H9 (cell line): Measurements from ENCODE around the gene PELO. TPM values are rescaled to one million over a fixed set of nuclear protein-coding genes. Genes with fewer than 3 reads are reported as not detected.

Source experiments
- DNase-seq: peaks from one replicate; pipeline ENCODE4 v3.0.0-alpha.2; 2017
- H2AFZ ChIP-seq: one replicate; pipeline ENCODE4 v1.6.1; 2013; ENCODE audit warnings: mild to moderate bottlenecking, low read length, control low read depth, moderate library complexity
- H2AK5ac ChIP-seq: 2 replicates; pipeline ENCODE4 v1.6.1; 2013; ENCODE audit warnings: low read length, control low read depth, mixed read lengths; ENCODE audit not compliant: insufficient read length
- H2BK120ac ChIP-seq: one replicate; pipeline ENCODE4 v1.6.1; 2013; ENCODE audit warnings: low read depth, mild to moderate bottlenecking, low read length, control low read depth, inconsistent platforms; ENCODE audit not compliant: poor library complexity, severe bottlenecking
- H2BK12ac ChIP-seq: 2 replicates; pipeline ENCODE4 v1.6.1; 2013; ENCODE audit warnings: low read length, control low read depth, mixed read lengths, low read depth; ENCODE audit not compliant: insufficient read length
- H2BK15ac ChIP-seq: 2 replicates; pipeline ENCODE4 v1.6.1; 2013; ENCODE audit warnings: low read depth, low read length, control low read depth
- H2BK20ac ChIP-seq: one replicate; pipeline ENCODE4 v1.6.1; 2013; ENCODE audit warnings: low read depth, mild to moderate bottlenecking, low read length, control low read depth, inconsistent platforms; ENCODE audit not compliant: poor library complexity, severe bottlenecking
- H2BK5ac ChIP-seq: 2 replicates; pipeline ENCODE4 v1.6.1; 2013; ENCODE audit warnings: low read length, control low read depth, mixed read lengths; ENCODE audit not compliant: insufficient read length
- H3K14ac ChIP-seq: 2 replicates; pipeline ENCODE4 v1.6.1; 2013; ENCODE audit warnings: low read length, control low read depth; ENCODE audit not compliant: insufficient read depth
- H3K18ac ChIP-seq: 2 replicates; pipeline ENCODE4 v1.6.1; 2013; ENCODE audit warnings: low read depth, mild to moderate bottlenecking, mixed read lengths, low read length, control low read depth; ENCODE audit not compliant: insufficient read length
- H3K23ac ChIP-seq: 2 replicates; pipeline ENCODE4 v1.6.1; 2013; ENCODE audit warnings: low read length, control low read depth, mixed read lengths, low read depth; ENCODE audit not compliant: insufficient read length
- H3K23me2 ChIP-seq: 2 replicates; pipeline ENCODE4 v1.6.1; 2013; ENCODE audit warnings: low read depth, mild to moderate bottlenecking, mixed read lengths, low read length, control low read depth; ENCODE audit not compliant: insufficient read length, poor library complexity, severe bottlenecking
- H3K27ac ChIP-seq: 2 replicates; pipeline ENCODE4 v1.5.1; 2013; ENCODE audit warnings: low read length, control low read depth, mixed read lengths, low read depth; ENCODE audit not compliant: insufficient read length
- H3K27me3 ChIP-seq: 2 replicates; pipeline ENCODE4 v1.6.1; 2013; ENCODE audit warnings: low read length, control low read depth, inconsistent platforms; ENCODE audit not compliant: insufficient read depth
- H3K4ac ChIP-seq: 2 replicates; pipeline ENCODE4 v1.6.1; 2013; ENCODE audit warnings: low read depth, mild to moderate bottlenecking, control low read depth, inconsistent platforms, low read length, moderate library complexity
- H3K4me1 ChIP-seq: 2 replicates; pipeline ENCODE4 v1.6.1; 2013; ENCODE audit warnings: low read length, control low read depth, inconsistent platforms; ENCODE audit not compliant: insufficient read depth
- H3K4me2 ChIP-seq: 2 replicates; pipeline ENCODE4 v1.6.1; 2013; ENCODE audit warnings: low read length, control low read depth, mixed read lengths; ENCODE audit not compliant: insufficient read length, insufficient read depth
- H3K56ac ChIP-seq: 2 replicates; pipeline ENCODE4 v1.6.1; 2013; ENCODE audit warnings: low read depth, mild to moderate bottlenecking, mixed read lengths, low read length, control low read depth; ENCODE audit not compliant: insufficient read length
- H3K79me1 ChIP-seq: 2 replicates; pipeline ENCODE4 v1.6.1; 2013; ENCODE audit warnings: low read depth, mild to moderate bottlenecking, moderate library complexity, low read length, control low read depth, inconsistent platforms; ENCODE audit not compliant: insufficient read depth, poor library complexity, severe bottlenecking
- H3K79me2 ChIP-seq: 2 replicates; pipeline ENCODE4 v1.6.1; 2013; ENCODE audit warnings: low read length, control low read depth, inconsistent platforms; ENCODE audit not compliant: insufficient read depth
- H3K9ac ChIP-seq: 2 replicates; pipeline ENCODE4 v1.6.1; 2013; ENCODE audit warnings: low read length, control low read depth, mixed read lengths; ENCODE audit not compliant: insufficient read length; ENCODE audit errors: extremely low read depth
- H3K9me3 ChIP-seq: one replicate; pipeline ENCODE4 v1.6.1; 2013; ENCODE audit warnings: low read depth, low read length, inconsistent platforms; ENCODE audit not compliant: control insufficient read depth
- H3T11ph ChIP-seq: one replicate; pipeline ENCODE4 v1.6.1; 2013; ENCODE audit warnings: mild to moderate bottlenecking, low read length, control low read depth, inconsistent platforms
- H4K20me1 ChIP-seq: one replicate; pipeline ENCODE4 v1.6.1; 2013; ENCODE audit not compliant: control insufficient read depth, insufficient read length, insufficient read depth
- H4K5ac ChIP-seq: 2 replicates; pipeline ENCODE4 v1.6.1; 2013; ENCODE audit warnings: low read depth, mild to moderate bottlenecking, mixed read lengths, low read length, control low read depth; ENCODE audit not compliant: insufficient read length
- H4K8ac ChIP-seq: replicated peaks from 2 replicates; pipeline ENCODE4 v1.6.1; 2013; ENCODE audit warnings: low read length, control low read depth, mixed read lengths, low read depth; ENCODE audit not compliant: insufficient read length
- H4K91ac ChIP-seq: 2 replicates; pipeline ENCODE4 v1.6.1; 2013; ENCODE audit warnings: low read depth, mild to moderate bottlenecking, moderate library complexity, mixed read lengths, low read length, control low read depth; ENCODE audit not compliant: insufficient read length
- H3K27ac Mint-ChIP-seq, 3 experiments: 2 replicates in 2 of 3; 3 replicates in 1 of 3; pipeline ENCODE4 v1.8.0; 2020 to 2021; ENCODE audit warnings: mixed read lengths in 3 of 3, mild to moderate bottlenecking in 1 of 3, moderate library complexity in 1 of 3
- H3K27me3 Mint-ChIP-seq: 2 replicates; pipeline ENCODE4 v1.8.0; 2021; ENCODE audit warnings: low read depth, mild to moderate bottlenecking, moderate library complexity, mixed read lengths
- H3K36me3 Mint-ChIP-seq, 3 experiments: 2 replicates in 2 of 3; 3 replicates in 1 of 3; pipeline ENCODE4 v1.8.0; 2020 to 2021; ENCODE audit warnings: low read depth in 3 of 3, mixed read lengths in 3 of 3; ENCODE audit not compliant: insufficient read depth in 1 of 3
- H3K4me1 Mint-ChIP-seq, 2 experiments: 2 replicates each; pipeline ENCODE4 v1.8.0; 2020; ENCODE audit warnings: mixed read lengths in 2 of 2
- H3K4me3 Mint-ChIP-seq, 2 experiments: 2 replicates in 1 of 2; 3 replicates in 1 of 2; pipeline ENCODE4 v1.8.0; 2020 to 2021; ENCODE audit warnings: mild to moderate bottlenecking in 2 of 2, mixed read lengths in 2 of 2, moderate library complexity in 1 of 2
- H3K9me3 Mint-ChIP-seq, 2 experiments: 2 replicates in 1 of 2; 3 replicates in 1 of 2; pipeline ENCODE4 v1.8.0; 2020; ENCODE audit warnings: mild to moderate bottlenecking in 2 of 2, mixed read lengths in 2 of 2, moderate library complexity in 1 of 2
- WGBS: extraction: QIAGEN DNeasy Blood & Tissue Kit; methylation state at CpG from one replicate; pipeline ENCODE4 v1.1.7; 2013; ENCODE audit warnings: missing lambda C conversion rate, low lambda C conversion rate, mixed read lengths; ENCODE audit not compliant: insufficient read length; ENCODE audit errors: extremely low coverage; 5-methylcytosine and 5-hydroxymethylcytosine counted together
- total RNA-seq: library from RNA; stranded (reverse); gene quantifications from 2 replicates; pipeline ENCODE4 v1.2.1, GENCODE V29; 2021
- TF ChIP-seq, protein P1 (sequence below): fragments of 200-600 bp; sonication (generic); conservative IDR thresholded peaks from 3 replicates; pipeline ENCODE4 v1.8.0; 2021; ENCODE audit warnings: antibody characterized with exemption, mild to moderate bottlenecking

Gene PELO
- total RNA-seq, 1 experiment from 2014 or later, result 20.3 TPM

DNA sequence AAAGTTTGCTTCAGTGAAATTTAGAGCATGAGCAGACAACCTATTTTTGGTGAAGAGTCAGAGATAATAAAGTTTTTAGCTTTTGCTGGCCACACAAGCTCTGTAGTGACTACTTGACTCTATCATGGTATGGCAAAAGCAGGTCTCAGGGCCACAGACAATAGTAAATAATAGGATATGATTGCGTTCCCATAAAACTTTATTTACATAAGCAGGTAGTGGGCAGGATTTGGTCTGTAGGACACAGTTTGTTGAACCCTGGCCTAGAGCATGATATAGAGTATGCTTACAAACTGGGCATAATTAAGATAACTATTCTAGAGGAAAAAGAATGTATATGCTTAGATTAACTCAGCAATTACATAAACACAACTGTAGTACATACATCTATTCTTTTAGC lies 30.1 kb downstream of the PELO start:
- Histone ChIP-seq H3K79me1 (no peaks in the 10 kb centered on the region), H2BK5ac (peak overlapping the region; percentile 53), H2BK15ac (no peak overlapping the region), H2BK20ac (no peak overlapping the region), H3K4ac (no peak overlapping the region), H3K18ac (no peak overlapping the region), H3K9ac (no peak overlapping the region), H2AK5ac (no peak overlapping the region), H4K8ac (no peak overlapping the region), H3K9me3 (no peaks in the 10 kb centered on the region), H3T11ph (no peak overlapping the region), H3K56ac (no peak overlapping the region), H2BK120ac (no peak overlapping the region), H4K91ac (no peak overlapping the region), H4K5ac (no peak overlapping the region), H2BK12ac (no peak overlapping the region), H3K4me2 (no peak overlapping the region), H3K27ac (no peak overlapping the region), H4K20me1 (no peaks in the 10 kb centered on the region), H3K27me3 (no peaks in the 10 kb centered on the region), H3K23me2 (no peaks in the 10 kb centered on the region), H2AFZ (no peak overlapping the region), H3K79me2 (no peaks in the 10 kb centered on the region), H3K14ac (no peak overlapping the region), H3K23ac (no peak overlapping the region), H3K4me1 (no peaks in the 10 kb centered on the region)
- no peaks in the 10 kb centered on the region for H3K27me3 Mint-ChIP-seq
- no CpG with 5 or more reads among the region's 1 CpG for WGBS
- no peaks in the 10 kb centered on the region; a peak in 1 of 7 replicates for H3K36me3 Mint-ChIP-seq
- peak overlapping the region in 1 of 3 experiments; percentile 91; a peak in 2 of 7 replicates for H3K27ac Mint-ChIP-seq
- H3K9me3 Mint-ChIP-seq, result 0 out of 5 replicates have a peak, but pooled peaks cover 0 to 2% of the 10 kb centered on the region in 2 experiments
- TF ChIP-seq, protein P1, sequence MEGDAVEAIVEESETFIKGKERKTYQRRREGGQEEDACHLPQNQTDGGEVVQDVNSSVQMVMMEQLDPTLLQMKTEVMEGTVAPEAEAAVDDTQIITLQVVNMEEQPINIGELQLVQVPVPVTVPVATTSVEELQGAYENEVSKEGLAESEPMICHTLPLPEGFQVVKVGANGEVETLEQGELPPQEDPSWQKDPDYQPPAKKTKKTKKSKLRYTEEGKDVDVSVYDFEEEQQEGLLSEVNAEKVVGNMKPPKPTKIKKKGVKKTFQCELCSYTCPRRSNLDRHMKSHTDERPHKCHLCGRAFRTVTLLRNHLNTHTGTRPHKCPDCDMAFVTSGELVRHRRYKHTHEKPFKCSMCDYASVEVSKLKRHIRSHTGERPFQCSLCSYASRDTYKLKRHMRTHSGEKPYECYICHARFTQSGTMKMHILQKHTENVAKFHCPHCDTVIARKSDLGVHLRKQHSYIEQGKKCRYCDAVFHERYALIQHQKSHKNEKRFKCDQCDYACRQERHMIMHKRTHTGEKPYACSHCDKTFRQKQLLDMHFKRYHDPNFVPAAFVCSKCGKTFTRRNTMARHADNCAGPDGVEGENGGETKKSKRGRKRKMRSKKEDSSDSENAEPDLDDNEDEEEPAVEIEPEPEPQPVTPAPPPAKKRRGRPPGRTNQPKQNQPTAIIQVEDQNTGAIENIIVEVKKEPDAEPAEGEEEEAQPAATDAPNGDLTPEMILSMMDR, result no peak
- no peak overlapping the region for H3K4me3 Mint-ChIP-seq
- no peak for DNase-seq
- peaks cover 20 to 21% of the 10 kb centered on the region in 2 experiments for H3K4me1 Mint-ChIP-seq
